HS-5 (cell line): Measurements from ENCODE around the gene STT3A.
"Not testable (repeated sequence)": the region's sequence is repeated elsewhere in the genome, so short reads cannot be mapped to it uniquely, and the experiment has no call there.

ENCODE experiments used
- DNase-seq: peaks from one replicate; pipeline ENCODE4 v3.0.0-alpha.2; 2012; ENCODE audit warnings: low read depth

The STT3A gene

GRCh38 chr11:125592305-125593113 lies at the start of gene STT3A:
Gene STT3A (plus strand): TSS chr11:125592852. CDS start chr11:125595916, 3,064 bp downstream.
- DNase-seq = peak; percentile 98

DNA sequence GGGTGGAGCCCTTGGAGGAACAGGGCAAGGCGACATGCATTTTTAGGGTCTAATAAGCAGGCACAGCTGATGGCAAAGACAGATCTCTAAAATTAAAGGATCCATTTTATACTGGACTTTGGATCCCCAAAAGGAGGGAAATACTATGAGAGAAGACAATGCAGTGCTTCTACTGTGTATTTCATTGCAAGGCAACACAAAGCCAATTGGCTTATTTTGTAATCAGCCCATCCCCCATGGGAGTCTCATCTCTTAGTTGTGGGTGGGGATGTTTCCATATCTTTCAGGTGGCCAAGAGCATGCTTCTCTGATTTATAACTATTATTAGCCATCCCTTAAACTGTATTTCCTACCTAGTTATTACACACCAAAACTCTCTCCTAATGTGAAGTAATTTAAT lies 41.9 kb upstream of the STT3A start:
- DNase-seq = no peak

DNA sequence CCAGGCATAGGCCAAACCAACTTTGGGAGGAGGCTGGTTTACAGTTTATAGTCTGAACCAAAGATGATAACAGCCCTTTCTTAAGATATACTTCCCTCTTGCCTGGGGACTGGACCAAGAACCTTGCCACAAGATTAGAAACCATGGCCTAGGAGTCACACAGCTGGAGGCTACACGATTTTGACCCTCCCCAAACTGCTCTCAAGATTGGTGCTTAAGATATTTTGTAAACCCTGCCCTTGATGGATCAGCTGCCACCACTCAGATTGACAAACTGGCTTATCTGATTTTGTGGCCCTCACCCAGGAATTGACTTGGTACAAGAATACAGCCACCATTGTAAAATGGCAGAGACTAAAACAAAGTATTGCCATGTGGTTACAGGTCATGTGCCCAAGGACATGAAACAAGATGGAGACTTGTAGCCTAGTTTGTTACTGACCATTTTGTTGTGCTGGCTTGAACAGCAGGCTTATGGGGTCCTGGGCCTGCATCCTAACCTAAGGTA lies 40.8 kb upstream of the STT3A start:
- DNase-seq = no peak

- DNase-seq = no peak
These were observed 39.7 kb upstream of the STT3A start for GRCh38 chr11:125552927-125553326.

DNA sequence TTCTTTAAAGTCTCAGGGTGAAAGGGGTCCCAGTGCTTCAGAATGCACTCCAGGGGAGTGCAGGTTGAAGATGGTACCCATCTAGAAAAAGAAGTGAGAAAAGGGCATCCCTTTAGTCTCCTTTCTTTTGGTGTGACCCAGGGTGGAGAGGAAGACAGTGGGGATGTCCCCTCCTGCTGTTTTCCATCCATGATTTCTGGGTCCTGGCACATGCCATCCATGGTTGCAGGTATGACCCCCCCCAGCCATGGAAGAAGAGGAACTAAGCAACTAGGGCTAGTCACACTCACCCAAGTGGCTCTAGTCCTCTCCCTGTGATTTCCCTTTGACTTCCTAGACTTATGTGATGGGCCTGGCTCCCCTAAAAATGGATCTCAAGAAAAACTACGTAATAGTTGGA lies 39.3 kb upstream of the STT3A start:
- no peak for DNase-seq

DNA sequence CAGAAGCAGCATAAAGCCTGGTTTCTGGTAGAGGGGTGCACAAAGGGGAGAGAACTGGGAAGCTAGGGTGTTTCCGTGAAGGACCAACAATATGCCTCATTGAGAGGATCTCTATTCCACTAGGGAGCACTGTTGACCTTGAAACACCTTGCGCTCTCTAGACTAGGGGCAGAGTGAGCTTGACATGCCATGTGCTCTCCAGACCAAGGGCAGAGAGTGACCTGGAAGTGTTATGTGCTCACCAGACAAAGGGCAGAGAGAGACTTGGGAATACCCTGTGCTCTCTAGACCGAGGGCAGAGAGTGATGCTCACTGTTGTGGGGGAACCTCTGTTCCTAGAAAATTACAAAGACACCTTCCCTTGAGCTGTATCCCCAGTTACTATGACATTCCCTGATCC lies 38.6 kb upstream of the STT3A start:
- no peak for DNase-seq

- DNase-seq = no peak
These were observed 32.8 kb upstream of the STT3A start for GRCh38 chr11:125559888-125560287.

DNA sequence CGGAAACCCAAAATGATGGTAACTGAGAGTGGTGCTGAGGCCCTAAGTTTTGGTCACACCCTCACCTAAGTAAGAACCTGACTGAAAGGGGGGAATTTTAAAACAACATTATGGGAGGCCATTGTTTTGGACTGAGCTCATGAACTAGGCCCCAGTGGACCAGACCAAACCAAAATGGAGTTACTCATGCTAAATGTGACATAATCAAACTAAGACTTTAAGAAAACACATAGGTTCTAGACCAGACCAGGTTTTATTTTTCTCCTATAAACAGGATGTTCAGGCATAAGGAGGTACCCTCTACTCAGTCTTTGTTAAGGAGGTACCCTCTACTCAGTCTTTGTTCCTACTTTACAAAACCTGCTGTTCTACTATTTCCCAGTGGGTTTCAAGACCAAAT lies 30.7 kb upstream of the STT3A start:
- no peak for DNase-seq

DNA sequence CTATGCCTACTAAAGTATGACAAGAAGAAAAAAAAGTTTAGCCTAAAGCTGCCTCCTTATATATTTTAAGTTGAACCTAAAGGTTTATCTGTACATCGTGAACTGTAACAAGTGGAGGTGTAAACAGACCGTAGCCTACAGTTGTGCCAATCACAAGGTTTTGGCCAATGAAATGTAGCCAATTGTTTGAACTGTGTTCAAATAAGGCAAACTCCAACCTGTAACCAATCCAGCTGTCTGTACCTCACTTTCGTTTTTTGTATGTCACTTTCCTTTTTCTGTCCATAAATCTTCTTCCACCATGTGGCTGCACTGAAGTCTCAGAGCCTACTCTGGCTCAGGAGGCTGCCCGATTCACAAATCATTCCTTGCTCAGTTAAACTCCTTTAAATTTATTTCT lies 30.2 kb upstream of the STT3A start:
- DNase-seq = no peak

DNA sequence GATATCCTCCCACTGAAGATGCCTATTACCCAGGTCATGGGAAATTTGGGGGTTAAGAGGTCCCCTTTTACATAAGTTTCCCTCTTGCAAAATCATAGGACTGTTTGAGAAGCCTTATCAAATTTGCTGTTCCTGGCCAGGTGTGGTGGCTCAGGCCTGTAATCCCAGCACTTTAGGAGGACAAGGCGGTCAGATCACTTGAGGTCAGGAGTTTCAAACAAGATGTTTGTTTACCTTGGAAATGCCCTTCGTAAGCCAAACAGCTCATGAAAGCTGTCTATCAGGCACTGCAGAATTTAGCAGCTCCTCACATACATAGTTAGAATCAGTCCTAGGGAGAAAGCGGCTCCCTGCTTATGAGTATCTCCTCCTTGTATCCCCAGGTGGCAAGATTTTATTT lies 28.3 kb upstream of the STT3A start:
- no peak for DNase-seq

- DNase-seq = no peak
These were observed 26.4 kb upstream of the STT3A start for GRCh38 chr11:125566235-125566634.

GRCh38 chr11:125568970-125569914 lies 23.4 kb upstream of the STT3A start, which contains the start of gene EI24:
Gene EI24 (plus strand): TSS chr11:125569477. CDS start chr11:125572528, 3,051 bp downstream.
- DNase-seq = peak; percentile 60

DNA sequence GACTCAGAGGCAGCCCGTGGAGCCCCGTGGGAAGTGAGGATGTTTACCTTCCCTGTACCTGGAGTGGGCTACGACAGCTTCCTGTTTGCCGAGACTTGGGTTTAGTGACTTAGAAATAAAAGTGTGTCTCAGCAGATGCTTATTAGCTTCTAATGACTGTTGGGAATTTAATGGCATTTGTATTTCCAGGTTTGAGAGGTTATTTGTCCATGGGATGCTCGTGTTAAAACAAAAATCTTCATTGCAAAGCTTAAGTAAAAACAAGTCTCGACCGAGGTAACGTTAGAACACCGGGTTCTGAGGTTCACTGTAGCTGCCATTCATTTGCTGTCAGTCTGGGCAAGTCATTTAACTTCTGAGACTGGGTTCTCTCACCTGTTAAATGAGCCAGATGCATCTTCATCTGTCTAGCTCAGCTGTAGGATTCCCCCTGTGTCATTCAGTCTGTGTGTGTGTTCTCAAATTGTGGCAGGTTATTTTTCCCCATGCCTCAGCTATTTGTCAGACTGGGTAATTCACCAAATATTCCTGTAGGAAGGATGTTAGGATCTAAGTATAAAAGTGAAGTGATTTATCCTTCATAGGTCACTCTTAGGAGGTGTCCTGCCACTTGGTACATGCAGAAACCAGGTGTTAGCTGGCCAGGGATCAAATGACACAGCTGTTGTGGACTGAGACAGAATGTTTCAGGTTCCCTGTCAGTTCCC lies 22.6 kb upstream of the STT3A start:
- no peak for DNase-seq

- no peak for DNase-seq
These were observed 21.7 kb upstream of the STT3A start for GRCh38 chr11:125570952-125571351.

DNA sequence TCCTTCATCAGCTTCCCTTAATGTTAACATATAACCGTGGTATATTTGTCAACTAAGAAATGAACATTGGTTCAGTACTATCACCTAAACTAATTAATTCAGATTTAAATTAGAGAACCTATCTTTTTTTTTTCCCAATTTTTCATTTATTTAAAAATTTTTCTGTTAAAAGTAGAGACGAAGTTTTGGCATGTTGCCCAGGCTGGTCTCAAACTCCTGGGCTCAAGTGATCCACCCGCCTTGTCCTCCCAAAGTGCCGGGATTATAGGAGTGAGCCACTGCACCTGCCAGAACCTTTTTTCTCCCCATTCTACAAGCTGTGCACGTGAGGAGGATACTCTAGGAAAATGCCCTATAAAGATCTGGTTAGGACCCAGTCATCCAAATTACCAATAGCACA lies 19.7 kb upstream of the STT3A start:
- no peak for DNase-seq

DNA sequence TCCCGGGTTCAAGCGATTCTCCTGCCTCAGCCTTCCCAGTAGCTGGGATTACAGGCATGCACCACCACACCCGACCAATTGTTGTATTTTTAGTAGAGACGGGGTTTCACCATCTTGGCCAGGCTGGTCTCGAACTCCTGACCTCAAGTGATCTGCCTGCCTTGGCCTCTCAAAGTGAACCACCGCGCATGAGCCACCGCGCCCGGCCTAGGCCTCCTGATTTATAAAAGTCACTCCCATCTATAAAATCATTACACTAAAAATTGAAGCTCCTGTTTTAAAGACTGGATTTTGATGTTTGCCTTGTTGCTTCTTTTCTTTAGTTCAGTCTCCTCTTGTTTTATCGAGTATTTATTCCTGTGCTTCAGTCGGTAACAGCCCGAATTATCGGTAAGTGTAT lies 15.5 kb upstream of the STT3A start:
- not testable (repeated sequence) for DNase-seq

- DNase-seq = no peak
These were observed 13.9 kb upstream of the STT3A start for GRCh38 chr11:125578783-125579182.

- no peak for DNase-seq
These were observed 12.8 kb upstream of the STT3A start for GRCh38 chr11:125579811-125580210.

DNA sequence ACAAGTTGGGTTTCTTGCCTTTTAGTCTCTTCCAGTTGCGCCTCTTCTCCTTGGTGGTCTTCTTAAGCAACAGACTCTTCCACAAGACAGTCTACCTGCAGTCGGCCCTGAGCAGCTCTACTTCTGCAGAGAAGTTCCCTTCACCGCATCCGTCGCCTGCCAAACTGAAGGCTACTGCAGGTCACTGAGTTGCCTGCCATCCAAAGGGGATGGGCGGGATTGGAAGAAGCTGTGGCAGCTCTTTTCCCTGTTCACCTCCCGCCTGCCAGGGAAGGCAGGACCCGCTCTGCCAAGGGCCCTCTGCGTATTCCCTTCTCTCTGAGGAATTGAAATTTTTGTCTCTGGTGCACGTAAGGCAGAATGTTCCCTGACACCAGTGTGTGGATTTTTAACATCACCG lies 9.2 kb upstream of the STT3A start:
- no peak for DNase-seq

GRCh38 chr11:125585487-125585886 lies 7.2 kb upstream of the STT3A start:
- DNase-seq = no peak

GRCh38 chr11:125586623-125587022 lies 6.0 kb upstream of the STT3A start:
- DNase-seq = no peak

DNA sequence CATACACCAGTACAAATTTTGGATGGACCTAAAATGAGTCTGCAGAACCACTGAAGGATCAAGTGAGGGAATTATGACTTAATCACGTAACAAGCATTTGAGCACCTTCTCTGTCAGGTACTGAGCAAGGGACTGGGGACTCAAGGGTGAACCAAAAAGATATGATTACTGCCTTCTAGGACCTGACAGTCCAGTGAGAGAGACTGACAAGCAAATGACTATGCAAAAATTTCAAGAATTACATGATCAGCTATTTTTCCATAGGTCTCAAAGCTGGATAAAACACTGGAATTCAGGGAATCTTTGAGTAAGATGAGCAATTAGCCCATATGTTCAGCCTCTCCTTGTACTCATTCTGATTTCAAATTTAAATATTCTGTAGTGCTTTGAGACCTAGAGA lies 5.2 kb upstream of the STT3A start:
- DNase-seq = no peak
